ENCODE data around the gene TRMT11.

TRMT11 gene

GRCh38 chr6:126040394-126040793 is 54.1 kb downstream of the TRMT11 start:
- no peak overlapping the region for H3K14ac ChIP-seq (ENCODE audit: low read length)
- no peak overlapping the region for H2BK5ac ChIP-seq (ENCODE audit: low read length)
- H2BK15ac ChIP-seq (ENCODE audit: low read length) = no peak overlapping the region
- H4K8ac ChIP-seq (ENCODE audit: low read depth, low read length) = no peak overlapping the region
- H3K4me2 ChIP-seq (ENCODE audit: insufficient read depth, low read length, poor library complexity, severe bottlenecking) = no peak overlapping the region
- no peak overlapping the region for H3K9ac ChIP-seq (ENCODE audit: low read depth, low read length, poor library complexity)
- no peak overlapping the region for H2BK120ac ChIP-seq (ENCODE audit: low read depth, low read length)
- no CpG with 5 or more reads among the region's 4 CpGs for WGBS, 2 donors (ENCODE audit: extremely low coverage in 2 of 2, insufficient read length in 2 of 2, insufficient replicate concordance in 1 of 2)
- H3K79me1 ChIP-seq (ENCODE audit: low read depth, low read length) = no peaks in the 10 kb centered on the region
- H4K91ac ChIP-seq (ENCODE audit: low read depth, low read length, poor library complexity) = no peak overlapping the region
- H3K27me3 ChIP-seq (ENCODE audit: control insufficient read depth in 3 of 3, insufficient read depth in 3 of 3, low read depth in 1 of 3, low read length in 3 of 3) = no peaks in the 10 kb centered on the region
- no peak for DNase-seq (ENCODE audit: low spot score)
- H3K23ac ChIP-seq (ENCODE audit: low read depth, low read length, poor library complexity) = no peak overlapping the region
- peaks cover 0 to 20% of the 10 kb centered on the region in 2 donors for H3K9me3 ChIP-seq (replicated peaks in 1 of 2; ENCODE audit: control insufficient read depth in 2 of 2, insufficient read depth in 1 of 2, low read depth in 1 of 2, low read length in 2 of 2)
- no peak overlapping the region for H3K27ac ChIP-seq (replicated peaks; ENCODE audit: low read length)
- no peak overlapping the region for H2AK5ac ChIP-seq (ENCODE audit: low read depth, low read length)
- H2BK12ac ChIP-seq (ENCODE audit: low read length) = no peak overlapping the region
- H3K4me1 ChIP-seq (ENCODE audit: control insufficient read depth in 2 of 2, insufficient read depth in 1 of 2, low read depth in 1 of 2, low read length in 2 of 2) = peaks cover 6 to 11% of the 10 kb centered on the region in 2 donors
- peaks cover 0 to 73% of the 10 kb centered on the region in 2 donors for H3K36me3 ChIP-seq (replicated peaks in 1 of 2; ENCODE audit: control insufficient read depth in 2 of 2, insufficient read depth in 2 of 2, low read length in 2 of 2)
- H3K4me3 ChIP-seq (ENCODE audit: low read length in 2 of 2) = no peak overlapping the region
- no peak overlapping the region for H3K4ac ChIP-seq (ENCODE audit: low read length)
- H3K18ac ChIP-seq (ENCODE audit: low read length) = no peak overlapping the region
- H2AFZ ChIP-seq (ENCODE audit: low read length) = no peak overlapping the region

GRCh38 chr6:126040826-126041225 is 54.5 kb downstream of the TRMT11 start:
- no peak overlapping the region for H3K27ac ChIP-seq (replicated peaks; ENCODE audit: low read length)
- H2BK12ac ChIP-seq (ENCODE audit: low read length) = no peak overlapping the region
- no peak overlapping the region for H3K14ac ChIP-seq (ENCODE audit: low read length)
- H3K4ac ChIP-seq (ENCODE audit: low read length) = no peak overlapping the region
- no peak for DNase-seq (ENCODE audit: low spot score)
- H4K8ac ChIP-seq (ENCODE audit: low read depth, low read length) = no peak overlapping the region
- no peaks in the 10 kb centered on the region for H3K79me1 ChIP-seq (ENCODE audit: low read depth, low read length)
- H2BK15ac ChIP-seq (ENCODE audit: low read length) = no peak overlapping the region
- peaks cover 0 to 21% of the 10 kb centered on the region in 2 donors for H3K9me3 ChIP-seq (replicated peaks in 1 of 2; ENCODE audit: control insufficient read depth in 2 of 2, insufficient read depth in 1 of 2, low read depth in 1 of 2, low read length in 2 of 2)
- H2AK5ac ChIP-seq (ENCODE audit: low read depth, low read length) = no peak overlapping the region
- no peak overlapping the region for H3K18ac ChIP-seq (ENCODE audit: low read length)
- no peak overlapping the region for H4K91ac ChIP-seq (ENCODE audit: low read depth, low read length, poor library complexity)
- no peak overlapping the region for H3K23ac ChIP-seq (ENCODE audit: low read depth, low read length, poor library complexity)
- H3K4me1 ChIP-seq (ENCODE audit: control insufficient read depth in 2 of 2, insufficient read depth in 1 of 2, low read depth in 1 of 2, low read length in 2 of 2) = peaks cover 4 to 11% of the 10 kb centered on the region in 2 donors
- no peaks in the 10 kb centered on the region for H3K27me3 ChIP-seq (ENCODE audit: control insufficient read depth in 3 of 3, insufficient read depth in 3 of 3, low read depth in 1 of 3, low read length in 3 of 3)
- no peak overlapping the region for H2BK120ac ChIP-seq (ENCODE audit: low read depth, low read length)
- H3K36me3 ChIP-seq (replicated peaks in 1 of 2; ENCODE audit: control insufficient read depth in 2 of 2, insufficient read depth in 2 of 2, low read length in 2 of 2) = peaks cover 0 to 69% of the 10 kb centered on the region in 2 donors
- no peak overlapping the region for H3K9ac ChIP-seq (ENCODE audit: low read depth, low read length, poor library complexity)
- no peak overlapping the region for H3K4me2 ChIP-seq (ENCODE audit: insufficient read depth, low read length, poor library complexity, severe bottlenecking)
- no CpG with 5 or more reads among the region's 1 CpG for WGBS, 2 donors (ENCODE audit: extremely low coverage in 2 of 2, insufficient read length in 2 of 2, insufficient replicate concordance in 1 of 2)
- H2BK5ac ChIP-seq (ENCODE audit: low read length) = no peak overlapping the region
- no peak overlapping the region for H2AFZ ChIP-seq (ENCODE audit: low read length)
- H3K4me3 ChIP-seq (ENCODE audit: low read length in 2 of 2) = no peak overlapping the region

- peaks cover 0 to 65% of the 10 kb centered on the region in 2 donors for H3K36me3 ChIP-seq (replicated peaks in 1 of 2; ENCODE audit: control insufficient read depth in 2 of 2, insufficient read depth in 2 of 2, low read length in 2 of 2)
- H3K4me3 ChIP-seq (ENCODE audit: low read length in 2 of 2) = no peak overlapping the region
- no peak overlapping the region for H3K14ac ChIP-seq (ENCODE audit: low read length)
- H3K27ac ChIP-seq (replicated peaks; ENCODE audit: low read length) = no peak overlapping the region
- DNase-seq (ENCODE audit: low spot score) = no peak
- no peak overlapping the region for H4K8ac ChIP-seq (ENCODE audit: low read depth, low read length)
- no peak overlapping the region for H2BK15ac ChIP-seq (ENCODE audit: low read length)
- no peak overlapping the region for H2BK12ac ChIP-seq (ENCODE audit: low read length)
- H2BK5ac ChIP-seq (ENCODE audit: low read length) = no peak overlapping the region
- no peak overlapping the region for H3K23ac ChIP-seq (ENCODE audit: low read depth, low read length, poor library complexity)
- no peaks in the 10 kb centered on the region for H3K27me3 ChIP-seq (ENCODE audit: control insufficient read depth in 3 of 3, insufficient read depth in 3 of 3, low read depth in 1 of 3, low read length in 3 of 3)
- H2BK120ac ChIP-seq (ENCODE audit: low read depth, low read length) = no peak overlapping the region
- H2AK5ac ChIP-seq (ENCODE audit: low read depth, low read length) = no peak overlapping the region
- no peak overlapping the region for H3K4me2 ChIP-seq (ENCODE audit: insufficient read depth, low read length, poor library complexity, severe bottlenecking)
- no peak overlapping the region for H3K4ac ChIP-seq (ENCODE audit: low read length)
- peaks cover 0 to 18% of the 10 kb centered on the region in 2 donors for H3K9me3 ChIP-seq (replicated peaks in 1 of 2; ENCODE audit: control insufficient read depth in 2 of 2, insufficient read depth in 1 of 2, low read depth in 1 of 2, low read length in 2 of 2)
- no peak overlapping the region for H2AFZ ChIP-seq (ENCODE audit: low read length)
- H3K79me1 ChIP-seq (ENCODE audit: low read depth, low read length) = no peaks in the 10 kb centered on the region
- H3K18ac ChIP-seq (ENCODE audit: low read length) = no peak overlapping the region
- H4K91ac ChIP-seq (ENCODE audit: low read depth, low read length, poor library complexity) = no peak overlapping the region
- no peak overlapping the region for H3K9ac ChIP-seq (ENCODE audit: low read depth, low read length, poor library complexity)
- H3K4me1 ChIP-seq (ENCODE audit: control insufficient read depth in 2 of 2, insufficient read depth in 1 of 2, low read depth in 1 of 2, low read length in 2 of 2) = peaks cover 1 to 11% of the 10 kb centered on the region in 2 donors
Observed at GRCh38 chr6:126041516-126041915, 55.2 kb downstream of the TRMT11 start.

GRCh38 chr6:126042001-126042419 is 55.7 kb downstream of the TRMT11 start:
- no peaks in the 10 kb centered on the region for H3K79me1 ChIP-seq (ENCODE audit: low read depth, low read length)
- H3K4me3 ChIP-seq (ENCODE audit: low read length in 2 of 2) = no peak overlapping the region
- H3K36me3 ChIP-seq (replicated peaks in 1 of 2; ENCODE audit: control insufficient read depth in 2 of 2, insufficient read depth in 2 of 2, low read length in 2 of 2) = peaks cover 0 to 65% of the 10 kb centered on the region in 2 donors
- no peak overlapping the region for H3K9ac ChIP-seq (ENCODE audit: low read depth, low read length, poor library complexity)
- no peak overlapping the region for H3K4me2 ChIP-seq (ENCODE audit: insufficient read depth, low read length, poor library complexity, severe bottlenecking)
- no peak overlapping the region for H3K27ac ChIP-seq (replicated peaks; ENCODE audit: low read length)
- H3K23ac ChIP-seq (ENCODE audit: low read depth, low read length, poor library complexity) = no peak overlapping the region
- H3K9me3 ChIP-seq (replicated peaks in 1 of 2; ENCODE audit: control insufficient read depth in 2 of 2, insufficient read depth in 1 of 2, low read depth in 1 of 2, low read length in 2 of 2) = peaks cover 0 to 15% of the 10 kb centered on the region in 2 donors
- no peak overlapping the region for H4K8ac ChIP-seq (ENCODE audit: low read depth, low read length)
- no peak overlapping the region for H2BK5ac ChIP-seq (ENCODE audit: low read length)
- no peak overlapping the region for H3K4ac ChIP-seq (ENCODE audit: low read length)
- H2BK12ac ChIP-seq (ENCODE audit: low read length) = no peak overlapping the region
- H2AK5ac ChIP-seq (ENCODE audit: low read depth, low read length) = no peak overlapping the region
- no peak overlapping the region for H2AFZ ChIP-seq (ENCODE audit: low read length)
- H3K4me1 ChIP-seq (ENCODE audit: control insufficient read depth in 2 of 2, insufficient read depth in 1 of 2, low read depth in 1 of 2, low read length in 2 of 2) = peaks cover 1 to 11% of the 10 kb centered on the region in 2 donors
- no peak for DNase-seq (ENCODE audit: low spot score)
- no peak overlapping the region for H2BK120ac ChIP-seq (ENCODE audit: low read depth, low read length)
- H3K14ac ChIP-seq (ENCODE audit: low read length) = no peak overlapping the region
- no CpG with 5 or more reads among the region's 1 CpG for WGBS, 2 donors (ENCODE audit: extremely low coverage in 2 of 2, insufficient read length in 2 of 2, insufficient replicate concordance in 1 of 2)
- H4K91ac ChIP-seq (ENCODE audit: low read depth, low read length, poor library complexity) = no peak overlapping the region
- H3K27me3 ChIP-seq (ENCODE audit: control insufficient read depth in 3 of 3, insufficient read depth in 3 of 3, low read depth in 1 of 3, low read length in 3 of 3) = no peaks in the 10 kb centered on the region
- no peak overlapping the region for H2BK15ac ChIP-seq (ENCODE audit: low read length)
- H3K18ac ChIP-seq (ENCODE audit: low read length) = no peak overlapping the region

Measured in neuronal stem cell (in vitro differentiated cells).